Epithelial cell of umbilical artery (primary cell): ENCODE data around the gene PRPS2. TPM values are rescaled to one million over a fixed set of nuclear protein-coding genes. Genes with fewer than 3 reads are reported as not detected.

ENCODE experiments used
- total RNA-seq: library from RNA; depleted of rRNA; stranded (reverse); fragments of >200 nt; gene quantifications from 2 replicates; pipeline ENCODE4 v1.2.3, GENCODE V29; 2014

Gene PRPS2
- total RNA-seq = 35.1 and 35.7 TPM in 2 replicates

GRCh38 chrX:12791257-12792228 lies at the start of gene PRPS2:
Gene PRPS2, plus strand, starts transcription at chrX:12791412. Its CDS starts 86 bp downstream, at chrX:12791498.

DNA sequence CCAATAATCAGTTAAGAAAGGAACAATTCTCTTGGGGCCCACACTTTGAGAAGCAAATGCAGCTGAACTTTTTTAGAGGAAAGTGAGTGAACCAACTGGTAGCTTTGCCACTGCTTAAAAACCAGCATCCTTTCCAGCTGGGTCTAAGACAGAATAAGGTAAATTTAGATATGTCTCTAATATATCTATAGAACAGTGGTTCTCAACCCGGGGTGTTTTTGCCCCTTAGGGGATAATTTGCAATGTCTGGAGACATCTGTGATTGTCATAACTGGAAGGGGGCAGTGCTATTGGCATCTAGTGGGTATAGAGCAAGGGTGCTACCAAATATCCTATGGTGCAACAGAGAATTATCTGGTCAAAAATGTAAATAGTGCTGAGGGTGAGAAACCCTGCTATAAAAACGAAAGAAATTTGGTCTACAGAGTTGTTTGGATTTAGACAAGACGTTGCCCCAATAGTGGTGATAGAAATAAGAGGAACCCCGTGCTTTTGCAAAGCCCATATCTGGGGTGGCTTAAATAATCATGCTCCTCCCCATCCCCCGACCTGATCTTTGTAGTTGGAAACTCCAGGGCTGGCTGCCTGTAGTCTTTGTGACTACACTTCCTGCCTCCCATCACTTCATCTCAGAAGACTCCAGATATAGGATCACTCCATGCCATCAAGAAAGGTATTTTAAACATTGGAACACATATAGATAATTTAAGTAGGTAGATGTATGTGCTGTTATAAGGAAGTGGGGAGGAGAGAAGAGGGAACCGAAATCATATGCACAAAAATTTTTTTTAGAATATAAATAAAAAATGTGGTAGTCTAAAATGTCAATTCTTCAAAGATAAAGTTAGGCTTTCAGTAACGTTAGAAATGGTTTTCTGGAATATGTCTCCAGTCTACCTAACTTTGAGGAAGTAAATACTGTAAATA lies 75.5 kb downstream of the PRPS2 start, which contains the start of gene TLR7:
Gene TLR7 (plus strand): TSS at position 622 of the 927 bp plus-strand sequence. CDS start 507 bp downstream, outside the sequence.

Other genes with a start within 250 kb of the PRPS2 start
- not detected in 2 replicates for gene TLR7, start 75.7 kb downstream of the PRPS2 start, total RNA-seq
- gene TLR8, start 115.2 kb downstream of the PRPS2 start, total RNA-seq = not detected in 2 replicates
- 11,756 and 28,751 TPM in 2 replicates for gene TMSB4X, start 183.7 kb downstream of the PRPS2 start, total RNA-seq